HEK293 (cell line): ENCODE results near the gene ASTN2.

Experiments
- CTCF ChIA-PET: fragments of 350-600 bp; formaldehyde crosslinking; extraction: SDS; loops from one replicate; lab custom pipeline; 2021; ENCODE audit warnings: antibody characterized with exemption; lab: Yijun Ruan, JAX
- POLR2A ChIA-PET: fragments of 300-600 bp; formaldehyde crosslinking; extraction: SDS; loops from one replicate; lab custom pipeline; 2020; ENCODE audit warnings: antibody characterized with exemption, inconsistent platforms; lab: Yijun Ruan, JAX
- H3K27ac ChIP-seq: fragments of 200-500 bp; sonication (Bioruptor generic); 2 replicates; pipeline ENCODE4 v1.5.1; 2014; ENCODE audit warnings: low read depth, low read length, control low read depth, inconsistent platforms; ENCODE audit errors: extremely low read depth
- H3K36me3 ChIP-seq, 2 experiments: fragments of 200-500 bp in 1 of 2; sonication (Bioruptor generic) in 1 of 2; 1 replicate in 1 of 2; 2 replicates in 1 of 2; pipeline ENCODE4 v1.5.1; 2014 to 2017; ENCODE audit warnings: inconsistent platforms in 2 of 2, low read length in 2 of 2; ENCODE audit not compliant: control insufficient read depth in 2 of 2, insufficient read depth in 1 of 2
- H3K4me1 ChIP-seq: fragments of 200-500 bp; sonication (Bioruptor generic); 2 replicates; pipeline ENCODE4 v1.5.1; 2014; ENCODE audit warnings: mild to moderate bottlenecking, low read length, inconsistent platforms; ENCODE audit not compliant: control insufficient read depth, insufficient read depth
- H3K4me3 ChIP-seq: 2 replicates; pipeline ENCODE4 v1.5.1; 2011; ENCODE audit warnings: low read depth, mild to moderate bottlenecking, control low read depth, low read length, moderate library complexity
- H3K9me3 ChIP-seq: fragments of 200-500 bp; sonication (Bioruptor generic); 2 replicates; pipeline ENCODE4 v1.5.1; 2014; ENCODE audit warnings: low read depth, low read length, inconsistent platforms; ENCODE audit not compliant: control insufficient read depth, insufficient read depth
- GLIS1 ChIP-seq: fragments of 450-650 bp; formaldehyde crosslinking; IDR thresholded peaks from 2 replicates; pipeline ENCODE4 v1.5.1; 2016; ENCODE audit warnings: missing biosample characterization, missing genetic modification characterization
- GLIS2 ChIP-seq: fragments of 450-650 bp; formaldehyde crosslinking; IDR thresholded peaks from 2 replicates; pipeline ENCODE4 v1.5.1; 2016; ENCODE audit warnings: missing biosample characterization, missing genetic modification characterization
- KLF1 ChIP-seq: fragments of 450-650 bp; formaldehyde crosslinking; IDR thresholded peaks from 2 replicates; pipeline ENCODE4 v1.5.1; 2016; ENCODE audit warnings: missing biosample characterization, missing genetic modification characterization
- PATZ1 ChIP-seq: fragments of 450-650 bp; formaldehyde crosslinking; IDR thresholded peaks from 2 replicates; pipeline ENCODE4 v1.5.1; 2016; ENCODE audit warnings: missing biosample characterization, missing genetic modification characterization
- PRDM6 ChIP-seq: fragments of 450-650 bp; formaldehyde crosslinking; IDR thresholded peaks from 2 replicates; pipeline ENCODE4 v1.5.1; 2017; ENCODE audit warnings: missing biosample characterization, missing genetic modification characterization
- SETDB1 ChIP-seq: IDR thresholded peaks from one replicate; pipeline ENCODE4 v1.6.1; 2017; ENCODE audit warnings: mild to moderate bottlenecking, low read length, moderate library complexity, mixed read lengths; ENCODE audit not compliant: insufficient read length
- ZBTB44 ChIP-seq: fragments of 450-650 bp; IDR thresholded peaks from 2 replicates; pipeline ENCODE4 v1.5.1; 2018; ENCODE audit warnings: missing biosample characterization, mild to moderate bottlenecking, missing genetic modification characterization
- ZNF10 ChIP-seq: fragments of 450-650 bp; formaldehyde crosslinking; IDR thresholded peaks from 2 replicates; pipeline ENCODE4 v1.5.1; 2017; ENCODE audit warnings: missing biosample characterization, missing genetic modification characterization
- ZNF155 ChIP-seq: fragments of 450-650 bp; formaldehyde crosslinking; IDR thresholded peaks from 2 replicates; pipeline ENCODE4 v1.5.1; 2016; ENCODE audit warnings: missing biosample characterization, missing genetic modification characterization
- ZNF184 ChIP-seq: fragments of 450-650 bp; IDR thresholded peaks from 2 replicates; pipeline ENCODE4 v1.5.1; 2018; ENCODE audit warnings: missing biosample characterization, mild to moderate bottlenecking, missing genetic modification characterization
- ZNF518A ChIP-seq: fragments of 450-650 bp; formaldehyde crosslinking; conservative IDR thresholded peaks from 2 replicates; pipeline ENCODE4 v1.5.1; 2016; ENCODE audit warnings: low read depth, missing biosample characterization, missing genetic modification characterization
- ZNF610 ChIP-seq: fragments of 450-650 bp; formaldehyde crosslinking; IDR thresholded peaks from 2 replicates; pipeline ENCODE4 v1.5.1; 2016; ENCODE audit warnings: missing biosample characterization, missing genetic modification characterization, borderline replicate concordance
- ZNF626 ChIP-seq: fragments of 450-650 bp; sonication (Bioruptor Pico); formaldehyde crosslinking; IDR thresholded peaks from 2 replicates; pipeline ENCODE4 v1.5.1; 2018; ENCODE audit warnings: missing biosample characterization, missing genetic modification characterization, inconsistent platforms
- ZNF645 ChIP-seq: fragments of 450-650 bp; formaldehyde crosslinking; IDR thresholded peaks from 2 replicates; pipeline ENCODE4; 2016; ENCODE audit warnings: missing biosample characterization, missing genetic modification characterization
- ZNF660 ChIP-seq: fragments of 450-650 bp; IDR thresholded peaks from 2 replicates; pipeline ENCODE4 v1.5.1; 2018; ENCODE audit warnings: missing biosample characterization, mild to moderate bottlenecking, missing genetic modification characterization
- ZSCAN30 ChIP-seq: fragments of 450-650 bp; IDR thresholded peaks from 2 replicates; pipeline ENCODE4 v1.5.1; 2018; ENCODE audit warnings: missing biosample characterization, mild to moderate bottlenecking, missing genetic modification characterization, moderate library complexity

Gene ASTN2

GRCh38 chr9:116406469-116406868 lies 1008.4 kb downstream of the ASTN2 start:
- POLR2A ChIA-PET: no interaction called here
- no peak overlapping the region for H3K27ac ChIP-seq
- CTCF ChIA-PET: interaction anchor here (1.5 kb wide), 1 partner anchor 89 kb away, joined by 3 read pairs; no protein-coding TSS in a partner anchor
- no peaks in the 10 kb centered on the region for H3K9me3 ChIP-seq
- H3K36me3 ChIP-seq: no peaks in the 10 kb centered on the region
- H3K4me3 ChIP-seq: no peak overlapping the region
- no peak for TF ChIP-seq GLIS1 (tag by site-specific recombination)
- no peak for TF ChIP-seq ZNF660
- no peak for TF ChIP-seq SETDB1
- TF ChIP-seq ZNF626 (tag by site-specific recombination): no peak
- no peak for TF ChIP-seq ZNF184 (tag by site-specific recombination)
- no peak for TF ChIP-seq ZSCAN30 (tag by site-specific recombination)
- TF ChIP-seq ZNF610 (tag by site-specific recombination): no peak
- no peak for TF ChIP-seq PRDM6 (tag by site-specific recombination)
- TF ChIP-seq ZNF155 (tag by site-specific recombination): no peak
- no peak for TF ChIP-seq ZNF645 (tag by site-specific recombination)
- no peak for TF ChIP-seq ZBTB44 (tag by site-specific recombination)
- TF ChIP-seq GLIS2: no peak
- no peak for TF ChIP-seq KLF1
- TF ChIP-seq ZNF10 (tag by site-specific recombination): no peak
- no peak for TF ChIP-seq ZNF518A (tag by site-specific recombination)
- TF ChIP-seq PATZ1 (tag by site-specific recombination): no peak
- H3K4me1 ChIP-seq: no peaks in the 10 kb centered on the region
